Heart left ventricle (tissue), 13 donors: ENCODE results near the gene PREB.

ENCODE experiments used
- POLR2A ChIP-seq, 2 donors: fragments of 450-650 bp; IDR thresholded peaks; one replicate each; pipeline ENCODE4 v1.6.1; 2017; ENCODE audit warnings: antibody characterized with exemption in 2 of 2, mild to moderate bottlenecking in 2 of 2, moderate library complexity in 2 of 2
- TF ChIP-seq, protein P1 (sequence below), 12 donors: fragments of 200-600 bp; sonication (generic) in 4 of 12; IDR thresholded peaks; one replicate each; pipeline versions ENCODE4 v1.5.0 to v1.8.0; 2018 to 2022; ENCODE audit warnings: antibody characterized with exemption in 12 of 12, mild to moderate bottlenecking in 5 of 12
- donor health status: ischemic (EF 13 %, LVEDD 7.1; RV severe dilation, severe dysfunction).
- donor health status: DM: no; HTN: yes; CAD: no.
- donor health status: DM: no; HTN: no; CAD: no.
- donor health status: ischemic (EF 25% LVEDD 6.9; RV normal size, moderate dysfunction).
- donor health status: ischemic (EF 25% LVEDD 5.7; RV mildly dilated, moderate dysfunction).
- donor health status: ischemic (EF 35%, LVEDD 5.7; RV mildly dilated, moderate dysfunction).
- donor health status: nonischemic (EF 11% LVEDD 7.7; RV severe dilation, severe dysfunction).
- donor health status: DM: yes; HTN: yes; CAD: no.
- donor health status: PGD.
- donor health status: ischemic (EF 29% LVEDD 5.4; RV normal size, mild dysfunction).
- donor health status: nonischemic (EF 23%, LVEDD 6.1; RV moderate dilation, normal function).

DNA sequence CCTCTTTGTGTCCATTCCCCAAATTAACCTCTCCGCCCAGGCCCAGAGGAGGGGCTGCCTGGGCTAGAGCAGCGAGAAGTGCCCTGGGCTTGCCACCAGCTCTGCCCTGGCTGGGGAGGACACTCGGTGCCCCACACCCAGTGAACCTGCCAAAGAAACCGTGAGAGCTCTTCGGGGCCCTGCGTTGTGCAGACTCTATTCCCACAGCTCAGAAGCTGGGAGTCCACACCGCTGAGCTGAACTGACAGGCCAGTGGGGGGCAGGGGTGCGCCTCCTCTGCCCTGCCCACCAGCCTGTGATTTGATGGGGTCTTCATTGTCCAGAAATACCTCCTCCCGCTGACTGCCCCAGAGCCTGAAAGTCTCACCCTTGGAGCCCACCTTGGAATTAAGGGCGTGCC is 34.4 kb downstream of the PREB start:
- TF ChIP-seq POLR2A (IDR thresholded peaks at IDR 0.05): no peak
- TF ChIP-seq, protein P1, sequence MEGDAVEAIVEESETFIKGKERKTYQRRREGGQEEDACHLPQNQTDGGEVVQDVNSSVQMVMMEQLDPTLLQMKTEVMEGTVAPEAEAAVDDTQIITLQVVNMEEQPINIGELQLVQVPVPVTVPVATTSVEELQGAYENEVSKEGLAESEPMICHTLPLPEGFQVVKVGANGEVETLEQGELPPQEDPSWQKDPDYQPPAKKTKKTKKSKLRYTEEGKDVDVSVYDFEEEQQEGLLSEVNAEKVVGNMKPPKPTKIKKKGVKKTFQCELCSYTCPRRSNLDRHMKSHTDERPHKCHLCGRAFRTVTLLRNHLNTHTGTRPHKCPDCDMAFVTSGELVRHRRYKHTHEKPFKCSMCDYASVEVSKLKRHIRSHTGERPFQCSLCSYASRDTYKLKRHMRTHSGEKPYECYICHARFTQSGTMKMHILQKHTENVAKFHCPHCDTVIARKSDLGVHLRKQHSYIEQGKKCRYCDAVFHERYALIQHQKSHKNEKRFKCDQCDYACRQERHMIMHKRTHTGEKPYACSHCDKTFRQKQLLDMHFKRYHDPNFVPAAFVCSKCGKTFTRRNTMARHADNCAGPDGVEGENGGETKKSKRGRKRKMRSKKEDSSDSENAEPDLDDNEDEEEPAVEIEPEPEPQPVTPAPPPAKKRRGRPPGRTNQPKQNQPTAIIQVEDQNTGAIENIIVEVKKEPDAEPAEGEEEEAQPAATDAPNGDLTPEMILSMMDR (IDR thresholded peaks at IDR 0.05): no peak
